ENCODE measurements around the gene PPP1R1B. TPM values are rescaled to one million over a fixed set of nuclear protein-coding genes. Genes with fewer than 3 reads are reported as not detected.

Gene PPP1R1B
- total RNA-seq, 1 experiment from 2014 or later: not detected

- in situ Hi-C loops (cut with HindIII; ENCODE audit: low pct_unique_long_range_greater_than_20kb, low sequenced_read_pairs): no loop called here
- no peak for DNase-seq (ENCODE audit: low read depth)
Observed at GRCh38 chr17:39627047-39627711, 427 bp downstream of the PPP1R1B start.

- in situ Hi-C loops (cut with HindIII; ENCODE audit: low pct_unique_long_range_greater_than_20kb, low sequenced_read_pairs): no loop called here
- no peak for DNase-seq (ENCODE audit: low read depth)
Observed at GRCh38 chr17:39627712-39628516, 1.2 kb downstream of the PPP1R1B start.

GRCh38 chr17:39628655-39629493 is 2.1 kb downstream of the PPP1R1B start:
- DNase-seq (ENCODE audit: low read depth): no peak
- in situ Hi-C loops (cut with HindIII; ENCODE audit: low pct_unique_long_range_greater_than_20kb, low sequenced_read_pairs): no loop called here

- DNase-seq (ENCODE audit: low read depth): no peak
- in situ Hi-C loops (cut with HindIII; ENCODE audit: low pct_unique_long_range_greater_than_20kb, low sequenced_read_pairs): no loop called here
Observed at GRCh38 chr17:39629494-39629880, 2.7 kb downstream of the PPP1R1B start.

- no peak for DNase-seq (ENCODE audit: low read depth)
- in situ Hi-C loops (cut with HindIII; ENCODE audit: low pct_unique_long_range_greater_than_20kb, low sequenced_read_pairs): no loop called here
Observed at GRCh38 chr17:39629898-39630297, 3.1 kb downstream of the PPP1R1B start.

GRCh38 chr17:39631403-39631802 is 4.7 kb downstream of the PPP1R1B start:
- DNase-seq (ENCODE audit: low read depth): no peak
- in situ Hi-C loops (cut with HindIII; ENCODE audit: low pct_unique_long_range_greater_than_20kb, low sequenced_read_pairs): no loop called here

- DNase-seq (ENCODE audit: low read depth): no peak
- in situ Hi-C loops (cut with HindIII; ENCODE audit: low pct_unique_long_range_greater_than_20kb, low sequenced_read_pairs): no loop called here
Observed at GRCh38 chr17:39632153-39632941, 5.6 kb downstream of the PPP1R1B start.

GRCh38 chr17:39633570-39634183 is 6.9 kb downstream of the PPP1R1B start:
- DNase-seq (ENCODE audit: low read depth): no peak
- in situ Hi-C loops (cut with HindIII; ENCODE audit: low pct_unique_long_range_greater_than_20kb, low sequenced_read_pairs): no loop called here

- in situ Hi-C loops (cut with HindIII; ENCODE audit: low pct_unique_long_range_greater_than_20kb, low sequenced_read_pairs): no loop called here
Observed at GRCh38 chr17:39634384-39634871, 7.7 kb downstream of the PPP1R1B start.

GRCh38 chr17:39635614-39636176 is 8.9 kb downstream of the PPP1R1B start:
- in situ Hi-C loops (cut with HindIII; ENCODE audit: low pct_unique_long_range_greater_than_20kb, low sequenced_read_pairs): no loop called here
- DNase-seq (ENCODE audit: low read depth): no peak

More at GRCh38 chr17:39634384-39634871, 7.7 kb downstream of the PPP1R1B start:
- peak; percentile 62 for DNase-seq (ENCODE audit: low read depth)

- in situ Hi-C loops (cut with HindIII; ENCODE audit: low pct_unique_long_range_greater_than_20kb, low sequenced_read_pairs): no loop called here
- DNase-seq (ENCODE audit: low read depth): no peak
Observed at GRCh38 chr17:39636587-39636926, 9.8 kb downstream of the PPP1R1B start.

- in situ Hi-C loops (cut with HindIII; ENCODE audit: low pct_unique_long_range_greater_than_20kb, low sequenced_read_pairs): no loop called here
- peak; percentile 79 for DNase-seq (ENCODE audit: low read depth)
Observed at GRCh38 chr17:39636927-39637736, 10.4 kb downstream of the PPP1R1B start, which contains the start of gene STARD3. Gene STARD3 (plus strand): TSS chr17:39637144. CDS start chr17:39653532, 16,388 bp downstream.

- no peak for DNase-seq (ENCODE audit: low read depth)
- in situ Hi-C loops (cut with HindIII; ENCODE audit: low pct_unique_long_range_greater_than_20kb, low sequenced_read_pairs): no loop called here
Observed at GRCh38 chr17:39638317-39638716, 11.6 kb downstream of the PPP1R1B start.

GRCh38 chr17:39639043-39639442 is 12.3 kb downstream of the PPP1R1B start:
- in situ Hi-C loops (cut with HindIII; ENCODE audit: low pct_unique_long_range_greater_than_20kb, low sequenced_read_pairs): no loop called here
- no peak for DNase-seq (ENCODE audit: low read depth)

- in situ Hi-C loops (cut with HindIII; ENCODE audit: low pct_unique_long_range_greater_than_20kb, low sequenced_read_pairs): no loop called here
- DNase-seq (ENCODE audit: low read depth): peak; percentile 47
Observed at GRCh38 chr17:39639566-39640458, 13.1 kb downstream of the PPP1R1B start.

GRCh38 chr17:39640591-39641031 is 13.9 kb downstream of the PPP1R1B start:
- in situ Hi-C loops (cut with HindIII; ENCODE audit: low pct_unique_long_range_greater_than_20kb, low sequenced_read_pairs): no loop called here
- peak; percentile 60 for DNase-seq (ENCODE audit: low read depth)

Measured in Caki2 (cell line).